Fibroblast of villous mesenchyme (primary cell): ENCODE results near the gene SHMT1. TPM values are rescaled to one million over a fixed set of nuclear protein-coding genes. Genes with fewer than 3 reads are reported as not detected.

ENCODE experiments used
- DNase-seq: peaks from one replicate; pipeline ENCODE4 v3.0.0-alpha.2; 2010; ENCODE audit warnings: low read depth
- H3K4me3 ChIP-seq: 2 replicates; pipeline ENCODE4 v1.5.1; 2011; ENCODE audit warnings: low read depth, mild to moderate bottlenecking, low read length
- total RNA-seq: library from RNA; depleted of rRNA; stranded (reverse); fragments of >200 nt; gene quantifications from 2 replicates; pipeline ENCODE4 v1.2.3, GENCODE V29; 2012
- TF ChIP-seq, protein P1 (sequence below): IDR thresholded peaks from 2 replicates; pipeline ENCODE4 v1.5.1; 2012; ENCODE audit warnings: low read depth, mild to moderate bottlenecking, low read length; ENCODE audit not compliant: insufficient read depth

The SHMT1 gene
- total RNA-seq, 1 donor: 14.2 TPM

DNA sequence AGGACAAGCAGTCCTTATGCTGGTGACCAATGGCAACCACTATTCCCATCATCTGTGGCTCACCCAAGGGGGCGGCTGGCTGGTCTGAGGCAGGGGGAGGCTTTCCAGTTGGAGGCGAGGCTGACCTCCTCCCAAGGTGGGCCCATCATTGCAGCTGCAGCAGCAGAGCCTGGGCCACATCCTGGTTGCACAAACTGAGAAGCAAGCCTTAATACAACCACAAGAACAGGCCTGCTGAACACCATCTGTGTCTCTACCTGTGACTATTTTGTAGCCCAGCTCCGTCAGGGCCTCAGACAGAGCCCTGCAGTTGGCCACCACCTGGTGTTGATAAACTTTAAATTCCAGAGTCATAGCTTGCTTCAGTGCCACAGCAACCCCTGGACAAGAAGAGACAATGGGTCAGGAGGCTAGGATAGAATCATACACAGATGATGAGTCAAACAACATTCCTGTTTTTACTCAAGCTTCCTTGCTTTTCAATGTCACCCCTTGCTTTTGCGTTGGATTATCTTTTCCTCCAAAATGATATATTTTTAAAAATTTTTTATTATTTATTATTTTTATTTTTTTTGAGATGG is 30.4 kb downstream of the SHMT1 start:
- H3K4me3 ChIP-seq: no peak overlapping the region
- peak; percentile 40 for DNase-seq
- TF ChIP-seq, protein P1, sequence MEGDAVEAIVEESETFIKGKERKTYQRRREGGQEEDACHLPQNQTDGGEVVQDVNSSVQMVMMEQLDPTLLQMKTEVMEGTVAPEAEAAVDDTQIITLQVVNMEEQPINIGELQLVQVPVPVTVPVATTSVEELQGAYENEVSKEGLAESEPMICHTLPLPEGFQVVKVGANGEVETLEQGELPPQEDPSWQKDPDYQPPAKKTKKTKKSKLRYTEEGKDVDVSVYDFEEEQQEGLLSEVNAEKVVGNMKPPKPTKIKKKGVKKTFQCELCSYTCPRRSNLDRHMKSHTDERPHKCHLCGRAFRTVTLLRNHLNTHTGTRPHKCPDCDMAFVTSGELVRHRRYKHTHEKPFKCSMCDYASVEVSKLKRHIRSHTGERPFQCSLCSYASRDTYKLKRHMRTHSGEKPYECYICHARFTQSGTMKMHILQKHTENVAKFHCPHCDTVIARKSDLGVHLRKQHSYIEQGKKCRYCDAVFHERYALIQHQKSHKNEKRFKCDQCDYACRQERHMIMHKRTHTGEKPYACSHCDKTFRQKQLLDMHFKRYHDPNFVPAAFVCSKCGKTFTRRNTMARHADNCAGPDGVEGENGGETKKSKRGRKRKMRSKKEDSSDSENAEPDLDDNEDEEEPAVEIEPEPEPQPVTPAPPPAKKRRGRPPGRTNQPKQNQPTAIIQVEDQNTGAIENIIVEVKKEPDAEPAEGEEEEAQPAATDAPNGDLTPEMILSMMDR: no peak

DNA sequence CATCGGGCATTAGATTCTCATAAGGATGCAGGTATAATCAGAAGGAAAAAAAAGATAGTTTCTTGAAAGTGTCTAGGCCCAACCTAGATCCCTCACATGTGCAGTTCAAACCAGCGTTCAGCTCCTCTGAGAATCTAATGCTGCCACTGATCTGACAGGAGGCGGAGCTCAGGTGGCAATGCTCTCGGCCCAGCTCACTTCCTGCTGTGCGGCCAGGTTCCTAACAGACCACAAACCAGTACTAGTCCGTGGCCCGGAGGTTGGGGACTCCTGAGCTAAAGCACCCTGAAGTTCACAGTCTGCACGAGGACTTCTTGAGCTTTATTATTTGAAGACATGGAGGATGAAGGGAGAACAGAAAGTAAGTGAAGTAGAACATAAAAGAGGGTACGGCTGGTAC is 31.5 kb downstream of the SHMT1 start:
- no peak for DNase-seq
- TF ChIP-seq, protein P1: no peak

DNA sequence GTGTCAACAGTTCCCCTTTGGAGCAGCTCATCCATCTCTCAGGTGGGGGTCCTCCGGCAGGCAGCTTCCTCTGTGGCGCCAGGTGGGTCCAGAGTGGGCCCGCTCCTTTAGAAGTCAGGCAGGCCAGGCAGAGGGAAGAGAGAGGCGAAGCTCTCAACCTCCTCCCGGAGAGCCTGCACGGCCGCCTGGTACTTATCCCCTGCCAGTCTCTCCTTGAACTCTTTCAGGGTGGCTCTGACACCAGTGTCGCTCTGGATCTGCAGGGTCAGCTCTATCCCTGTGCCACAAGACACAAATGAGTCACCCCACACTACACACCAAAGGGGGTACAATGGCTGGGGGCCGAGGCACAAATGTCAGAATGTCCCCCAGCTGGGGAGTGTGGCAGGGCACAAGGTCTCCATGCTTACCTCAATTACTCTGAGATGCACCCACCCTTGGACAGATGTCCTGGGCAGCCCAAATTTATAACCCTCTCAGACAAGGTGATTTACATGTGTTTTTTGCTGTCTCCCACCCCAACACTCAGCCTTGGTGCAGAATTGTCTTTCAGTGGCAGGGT is 34.6 kb downstream of the SHMT1 start:
- TF ChIP-seq, protein P1: no peak
- DNase-seq: no peak
- H3K4me3 ChIP-seq: no peak overlapping the region

More for the DNA sequence above, 31.5 kb downstream of the SHMT1 start:
- H3K4me3 ChIP-seq: no peak overlapping the region

DNA sequence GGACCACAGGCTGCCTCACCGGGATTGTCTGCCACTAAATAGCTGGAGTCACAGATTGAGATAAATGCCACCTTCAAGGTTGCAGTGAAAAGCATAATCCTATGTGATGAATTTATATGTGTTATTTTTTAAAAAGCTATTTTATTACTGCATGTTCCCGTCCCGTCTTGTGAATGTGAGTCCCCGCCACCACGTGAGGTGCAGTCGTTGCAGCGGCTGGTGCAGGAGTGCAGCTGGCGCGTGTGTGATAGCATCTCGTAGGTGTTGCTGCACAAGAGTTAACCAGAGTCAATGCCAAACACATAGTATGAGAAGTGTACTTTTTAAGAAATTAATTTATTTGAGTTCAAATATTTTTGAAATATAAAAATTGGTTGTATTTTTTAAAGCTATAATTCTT is 35.8 kb downstream of the SHMT1 start:
- TF ChIP-seq, protein P1: no peak
- no peak overlapping the region for H3K4me3 ChIP-seq
- DNase-seq: no peak

DNA sequence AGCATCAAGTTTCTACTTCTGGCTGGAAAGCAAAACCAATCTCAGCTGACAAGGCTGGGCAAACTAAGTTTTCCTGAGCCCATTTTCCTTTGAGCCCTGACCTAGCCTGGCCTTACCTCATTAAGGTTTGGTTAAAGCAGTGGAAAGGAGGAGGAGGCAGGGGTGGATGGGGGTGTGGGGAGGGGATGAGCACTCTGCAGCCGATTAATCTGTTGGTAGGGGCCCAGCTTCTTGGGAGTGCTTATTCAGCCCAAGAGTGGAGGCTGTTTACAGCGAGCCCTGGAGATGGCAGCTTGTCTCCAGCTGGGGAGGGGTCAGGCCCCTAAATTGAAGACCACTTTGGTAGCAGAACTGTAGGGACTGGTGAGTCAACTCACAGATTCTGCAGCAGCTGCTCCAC is 36.3 kb downstream of the SHMT1 start:
- TF ChIP-seq, protein P1: no peak
- no peak for DNase-seq
- H3K4me3 ChIP-seq: no peak overlapping the region

DNA sequence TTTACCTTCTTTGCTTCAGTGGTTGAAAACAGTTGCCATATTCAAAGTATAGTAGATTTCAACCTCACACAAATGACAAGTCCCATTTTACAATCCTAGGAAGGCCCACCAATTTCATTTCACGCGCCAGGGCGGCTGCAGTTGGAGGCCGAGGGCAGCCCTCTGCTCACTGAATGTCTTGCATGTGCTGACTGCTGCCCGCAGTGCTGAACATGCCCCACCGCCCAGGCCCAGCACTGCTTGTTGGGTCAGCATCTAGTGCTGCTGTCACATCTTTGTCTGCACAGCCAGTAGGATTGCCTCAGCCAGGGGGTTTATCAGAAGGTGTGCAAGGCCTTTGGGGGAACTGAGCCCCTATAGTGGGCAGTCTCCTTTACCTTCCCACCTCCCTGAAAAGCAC is 36.8 kb downstream of the SHMT1 start:
- TF ChIP-seq, protein P1: no peak
- DNase-seq: no peak
- no peak overlapping the region for H3K4me3 ChIP-seq

DNA sequence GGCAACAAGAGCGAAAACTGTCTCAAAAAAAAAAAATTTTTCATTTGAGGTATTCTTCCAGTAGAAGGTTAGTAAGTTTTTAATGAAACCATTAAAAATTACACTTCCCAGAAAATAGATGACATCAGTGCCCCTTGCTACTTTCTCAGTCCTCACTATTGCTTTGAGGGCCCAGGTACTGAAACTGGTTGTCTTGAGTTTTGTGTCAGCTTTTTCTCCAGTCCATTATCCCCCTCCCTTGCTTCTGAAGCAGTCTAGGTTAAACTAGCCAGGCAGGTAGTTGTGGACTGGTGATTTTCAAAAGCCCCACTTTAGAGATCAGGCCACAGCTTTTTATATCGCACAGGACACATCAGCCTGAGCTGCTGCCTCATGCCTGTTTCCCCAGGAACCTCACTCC is 37.3 kb downstream of the SHMT1 start:
- DNase-seq: no peak
- H3K4me3 ChIP-seq: no peak overlapping the region
- TF ChIP-seq, protein P1: no peak
